Measurements from ENCODE around the gene ATG9B. TPM values are rescaled to one million over a fixed set of nuclear protein-coding genes. Genes with fewer than 3 reads are reported as not detected.

The ATG9B gene
- total and polyA plus RNA-seq, 2 donors (not counting 1 experiment from before 2014, with no cell fraction given): 5.1 to 7.2 TPM

- no peak overlapping the region for H3K4me3 ChIP-seq (ENCODE audit: control extremely low read depth in 1 of 5, extremely low read depth in 1 of 5, insufficient read depth in 1 of 5, low read depth in 2 of 5, low read length in 4 of 5)
- Mint-ChIP-seq H3K27me3 (peaks cover 13% of the 10 kb centered on the region), H3K27ac (no peak overlapping the region), H3K9me3 (ENCODE audit: insufficient read depth) (no peaks in the 10 kb centered on the region), H3K4me1 (peaks cover 4% of the 10 kb centered on the region), H3K4me3 (no peak overlapping the region)
- ATAC-seq (ENCODE audit: low read depth): no peak
- no peak overlapping the region for H3K4me2 ChIP-seq (replicated peaks; ENCODE audit: low read depth, low read length, poor library complexity, severe bottlenecking)
- intact Hi-C loops (cut with micrococcal nuclease): no loop called here
- no peak overlapping the region for H3K27ac ChIP-seq (ENCODE audit: low read length in 2 of 2)
- TF ChIP-seq CTCF (IDR thresholded peaks at IDR 0.05): no peak
- no peak for TF ChIP-seq EZH2 (IDR thresholded peaks at IDR 0.05; ENCODE audit: borderline replicate concordance, insufficient read depth, low read depth, low read length, poor library complexity, severe bottlenecking)
- no peak for DNase-seq
- peaks cover 0 to 14% of the 10 kb centered on the region in 2 donors for H3K4me1 ChIP-seq (ENCODE audit: control insufficient read depth in 2 of 2, insufficient read depth in 2 of 2, low read length in 2 of 2)
- H3K9ac ChIP-seq (ENCODE audit: low read length): no peak overlapping the region
- no peaks in the 10 kb centered on the region for H3K79me2 ChIP-seq (ENCODE audit: control insufficient read depth, insufficient read depth, low read length)
- no peak overlapping the region for H2AFZ ChIP-seq (ENCODE audit: insufficient read depth, low read depth, low read length, poor library complexity, severe bottlenecking)
- H3K36me3 ChIP-seq (replicated peaks in 1 of 2; ENCODE audit: control extremely low read depth in 1 of 2, control insufficient read depth in 1 of 2, extremely low read depth in 1 of 2, insufficient read depth in 2 of 2, low read length in 1 of 2): no peaks in the 10 kb centered on the region
- H3K27me3 ChIP-seq (replicated peaks in 1 of 4; ENCODE audit: control extremely low read depth in 1 of 4, control insufficient read depth in 3 of 4, insufficient read depth in 4 of 4, low read length in 3 of 4): peaks cover 0 to 35% (median 4%) of the 10 kb centered on the region in 4 experiments
- ChIA-PET POLR2A (no interaction called here), CTCF (no interaction called here)
- 78% methylated on average over 6 of the region's 8 CpGs for WGBS (ENCODE audit: insufficient coverage)
- peaks cover 0 to 16% (median 0%) of the 10 kb centered on the region in 3 donors for H3K9me3 ChIP-seq (ENCODE audit: control extremely low read depth in 1 of 3, control insufficient read depth in 2 of 3, insufficient read depth in 1 of 3, low read length in 2 of 3)
- no peaks in the 10 kb centered on the region for H4K20me1 ChIP-seq (ENCODE audit: control insufficient read depth, insufficient read depth, low read length, poor library complexity, severe bottlenecking)
Observed at GRCh38 chr7:150997075-150997511, 27.2 kb downstream of the ATG9B start.

- DNase-seq (no peak), ATAC-seq (ENCODE audit: low read depth) (no peak)
- WGBS (ENCODE audit: insufficient coverage): 6% methylated on average over 30 of the region's 31 CpGs
- Histone ChIP-seq H3K4me1 (ENCODE audit: control insufficient read depth in 2 of 2, insufficient read depth in 2 of 2, low read length in 2 of 2) (peaks cover 0 to 14% of the 10 kb centered on the region in 2 donors), H3K4me3 (ENCODE audit: control extremely low read depth in 1 of 5, extremely low read depth in 1 of 5, insufficient read depth in 1 of 5, low read depth in 2 of 5, low read length in 4 of 5) (no peak overlapping the region), H3K27ac (ENCODE audit: low read length in 2 of 2) (no peak overlapping the region), H2AFZ (ENCODE audit: insufficient read depth, low read depth, low read length, poor library complexity, severe bottlenecking) (no peak overlapping the region), H3K36me3 (replicated peaks in 1 of 2; ENCODE audit: control extremely low read depth in 1 of 2, control insufficient read depth in 1 of 2, extremely low read depth in 1 of 2, insufficient read depth in 2 of 2, low read length in 1 of 2) (no peaks in the 10 kb centered on the region), H3K27me3 (replicated peaks in 1 of 4; ENCODE audit: control extremely low read depth in 1 of 4, control insufficient read depth in 3 of 4, insufficient read depth in 4 of 4, low read length in 3 of 4) (peaks cover 0 to 35% (median 4%) of the 10 kb centered on the region in 4 experiments), H3K4me2 (replicated peaks; ENCODE audit: low read depth, low read length, poor library complexity, severe bottlenecking) (no peak overlapping the region), H3K9me3 (ENCODE audit: control extremely low read depth in 1 of 3, control insufficient read depth in 2 of 3, insufficient read depth in 1 of 3, low read length in 2 of 3) (peaks cover 0 to 16% (median 0%) of the 10 kb centered on the region in 3 donors), H3K79me2 (ENCODE audit: control insufficient read depth, insufficient read depth, low read length) (no peaks in the 10 kb centered on the region), H3K9ac (ENCODE audit: low read length) (no peak overlapping the region), H4K20me1 (ENCODE audit: control insufficient read depth, insufficient read depth, low read length, poor library complexity, severe bottlenecking) (no peaks in the 10 kb centered on the region)
- no peaks in the 10 kb centered on the region for H3K9me3 Mint-ChIP-seq (ENCODE audit: insufficient read depth)
- H3K27me3 Mint-ChIP-seq: peaks cover 13% of the 10 kb centered on the region
- ChIA-PET CTCF (no interaction called here), POLR2A (no interaction called here)
- no peak for TF ChIP-seq EZH2 (IDR thresholded peaks at IDR 0.05; ENCODE audit: borderline replicate concordance, insufficient read depth, low read depth, low read length, poor library complexity, severe bottlenecking)
- intact Hi-C loops (cut with micrococcal nuclease): no loop called here
- H3K27ac Mint-ChIP-seq: no peak overlapping the region
- peaks cover 4% of the 10 kb centered on the region for H3K4me1 Mint-ChIP-seq
- no peak overlapping the region for H3K4me3 Mint-ChIP-seq
Observed at GRCh38 chr7:150996376-150997074, 27.8 kb downstream of the ATG9B start.
